Fibroblast of mammary gland (primary cell): Measurements from ENCODE around the gene ATP2B3.

Experiments
- DNase-seq: peaks from one replicate; pipeline ENCODE4 v3.0.0-alpha.2; 2010; ENCODE audit warnings: low read depth
- H3K4me3 ChIP-seq: 2 replicates; pipeline ENCODE4 v1.5.1; 2011; ENCODE audit warnings: low read depth, mild to moderate bottlenecking, low read length, moderate library complexity; ENCODE audit not compliant: control insufficient read depth
- CTCF ChIP-seq: conservative IDR thresholded peaks from 2 replicates; pipeline ENCODE4 v1.5.1; 2011; ENCODE audit warnings: low read depth, low read length, inconsistent platforms; ENCODE audit not compliant: control insufficient read depth, insufficient read depth

The ATP2B3 gene

GRCh38 chrX:153539171-153539978 is 21.9 kb downstream of the ATP2B3 start:
- no peak overlapping the region for H3K4me3 ChIP-seq
- DNase-seq: peak; percentile 55
- TF ChIP-seq CTCF: peak; percentile 74

DNA sequence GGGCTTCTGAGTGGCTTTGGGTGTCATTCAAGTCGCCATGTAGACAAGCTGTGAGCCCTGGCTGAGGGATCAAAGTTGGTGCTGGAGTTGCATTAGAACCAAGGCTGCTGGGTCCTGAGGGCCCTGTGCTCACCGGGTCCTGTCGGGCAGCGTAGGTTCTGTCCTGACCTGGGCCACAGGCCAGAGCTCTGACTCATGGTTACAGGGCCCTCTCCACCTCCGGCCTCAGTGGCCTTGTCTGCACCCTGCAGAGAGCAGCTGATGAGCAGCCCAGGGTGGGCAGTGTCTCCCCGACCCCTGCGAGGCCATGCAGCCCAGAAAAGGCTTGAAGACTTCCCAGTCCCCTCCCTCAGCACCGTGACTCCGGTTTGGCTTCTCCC is 22.5 kb downstream of the ATP2B3 start:
- DNase-seq: no peak
- TF ChIP-seq CTCF: no peak
- H3K4me3 ChIP-seq: no peak overlapping the region

- H3K4me3 ChIP-seq: no peak overlapping the region
- no peak for TF ChIP-seq CTCF
- DNase-seq: no peak
Measured at GRCh38 chrX:153544727-153545126, 27.3 kb downstream of the ATP2B3 start.

- H3K4me3 ChIP-seq: no peak overlapping the region
- no peak for DNase-seq
- no peak for TF ChIP-seq CTCF
Measured at GRCh38 chrX:153546386-153546785, 28.9 kb downstream of the ATP2B3 start.

- H3K4me3 ChIP-seq: no peak overlapping the region
- no peak for DNase-seq
- no peak for TF ChIP-seq CTCF
Measured at GRCh38 chrX:153547195-153547594, 29.8 kb downstream of the ATP2B3 start.

- TF ChIP-seq CTCF: no peak
- DNase-seq: no peak
- no peak overlapping the region for H3K4me3 ChIP-seq
Measured at GRCh38 chrX:153549231-153549630, 31.8 kb downstream of the ATP2B3 start.

GRCh38 chrX:153549807-153550206 is 32.4 kb downstream of the ATP2B3 start:
- no peak overlapping the region for H3K4me3 ChIP-seq
- DNase-seq: no peak
- TF ChIP-seq CTCF: no peak
